DMS53 (cell line): ENCODE data around the gene CPA5.
"Not testable (repeated sequence)": the region's sequence is repeated elsewhere in the genome, so short reads cannot be mapped to it uniquely, and the experiment has no call there.

Experiments used
- DNase-seq: peaks from one replicate; lab custom pipeline; 2025; lab: John Stamatoyannopoulos, UW

CPA5 gene, protein sequence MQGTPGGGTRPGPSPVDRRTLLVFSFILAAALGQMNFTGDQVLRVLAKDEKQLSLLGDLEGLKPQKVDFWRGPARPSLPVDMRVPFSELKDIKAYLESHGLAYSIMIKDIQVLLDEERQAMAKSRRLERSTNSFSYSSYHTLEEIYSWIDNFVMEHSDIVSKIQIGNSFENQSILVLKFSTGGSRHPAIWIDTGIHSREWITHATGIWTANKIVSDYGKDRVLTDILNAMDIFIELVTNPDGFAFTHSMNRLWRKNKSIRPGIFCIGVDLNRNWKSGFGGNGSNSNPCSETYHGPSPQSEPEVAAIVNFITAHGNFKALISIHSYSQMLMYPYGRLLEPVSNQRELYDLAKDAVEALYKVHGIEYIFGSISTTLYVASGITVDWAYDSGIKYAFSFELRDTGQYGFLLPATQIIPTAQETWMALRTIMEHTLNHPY

DNA sequence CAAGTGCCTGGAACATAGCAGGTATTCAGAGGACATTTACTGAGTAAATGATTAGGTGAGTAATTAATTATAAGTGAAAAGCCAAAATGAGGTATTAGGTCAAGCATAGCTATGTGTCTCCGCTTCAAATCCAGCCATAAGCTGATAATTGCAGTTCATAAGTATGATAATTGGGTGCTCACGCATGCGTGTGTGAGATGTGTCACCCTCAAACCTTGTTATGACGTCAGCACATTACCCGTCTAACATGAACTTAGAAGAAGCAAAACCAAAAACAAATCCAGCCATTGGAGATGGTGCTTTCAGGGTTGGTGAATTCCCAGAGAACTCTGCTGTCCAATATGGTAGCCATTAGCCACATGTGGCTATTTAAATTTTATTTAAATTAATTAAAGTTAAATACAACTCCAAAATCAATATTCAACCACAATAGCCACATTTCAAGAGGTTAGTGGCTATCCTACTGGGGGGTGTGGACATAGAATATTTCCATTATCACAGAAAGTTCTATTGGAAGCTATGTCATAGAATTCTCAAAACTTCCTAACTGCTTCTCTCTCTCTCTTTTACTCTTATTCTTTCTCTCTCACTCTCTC lies at the start of gene CPA5:
Gene CPA5 (plus strand): TSS at position 546 of the 596 bp plus-strand sequence. CDS start 1,670 bp downstream, outside the sequence.
- DNase-seq = no peak

DNA sequence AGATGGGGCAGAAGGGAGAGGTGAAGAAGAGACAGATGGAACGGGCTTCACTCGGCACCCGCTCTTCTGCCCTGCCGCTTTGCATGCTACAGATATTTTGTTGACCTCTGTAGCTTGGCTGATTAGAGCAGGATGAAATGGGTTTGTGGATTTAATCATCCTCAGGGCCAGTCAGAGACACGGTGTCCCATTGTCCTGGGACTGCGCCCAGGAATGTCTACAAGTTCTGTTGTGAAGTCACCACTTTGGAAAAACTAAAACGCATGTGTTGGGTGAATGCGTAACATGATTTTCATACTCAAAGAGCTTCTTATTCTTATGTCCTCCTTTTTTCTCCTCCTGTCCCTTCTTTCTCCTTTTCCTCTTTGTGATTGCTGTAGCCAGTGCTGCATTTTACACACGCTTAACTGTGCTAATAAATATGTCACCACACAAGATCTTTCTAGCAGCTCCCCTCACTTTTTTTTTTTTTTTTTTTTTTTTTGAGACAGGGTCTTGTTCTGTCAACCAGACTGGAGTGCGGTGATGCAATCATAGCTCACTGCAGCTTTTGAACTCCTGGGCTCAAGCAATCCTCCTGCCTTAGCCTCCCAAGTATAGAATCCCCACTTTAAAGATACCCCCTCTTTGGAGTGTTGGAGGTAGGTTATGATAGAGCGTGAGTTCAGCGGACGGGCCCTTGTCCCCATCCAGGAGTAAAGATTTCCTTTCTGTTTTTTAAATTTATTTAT lies 48.2 kb upstream of the CPA5 start:
- no peak for DNase-seq

DNA sequence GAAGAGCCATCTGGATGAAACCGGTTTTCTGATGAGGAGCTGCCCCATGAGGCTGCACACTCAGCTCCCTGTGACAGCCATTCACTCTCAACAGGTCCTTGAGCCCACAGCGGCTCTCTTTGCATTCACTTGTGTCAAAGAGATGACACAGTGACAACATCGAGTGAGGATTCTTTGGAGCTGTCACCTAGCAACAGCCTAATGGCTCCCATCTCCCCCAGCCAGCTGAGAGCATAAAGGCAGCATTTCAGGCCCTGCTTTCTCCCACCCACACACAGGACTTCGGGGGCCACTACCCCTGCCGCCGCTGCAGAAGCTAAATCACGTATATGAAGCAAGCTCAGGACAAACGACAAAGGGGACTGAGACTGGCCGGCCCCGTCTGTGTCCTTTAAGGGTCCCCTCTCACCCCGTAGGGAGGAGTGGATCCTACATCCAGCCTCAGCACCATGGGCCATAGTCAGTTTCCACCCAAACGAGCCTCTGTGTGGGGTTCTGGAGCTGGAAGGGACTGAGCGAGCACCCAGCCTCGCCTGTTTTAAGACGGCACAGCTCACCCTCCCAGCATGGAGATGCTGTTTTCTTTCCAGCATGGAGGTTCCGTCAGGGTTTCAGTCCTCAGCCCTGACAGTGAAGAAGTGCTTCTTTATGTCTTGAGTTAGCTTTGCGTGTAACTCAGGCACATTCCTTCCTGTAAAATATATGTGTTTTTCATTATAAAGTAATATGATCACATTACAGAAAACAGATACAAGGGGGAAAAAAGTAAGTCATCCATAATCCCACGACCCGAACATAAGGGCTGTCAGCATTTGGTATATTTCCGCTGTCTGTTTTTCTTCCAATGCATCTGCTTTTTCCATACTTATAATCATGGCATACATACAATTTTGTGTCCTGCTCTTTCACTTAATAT lies 46.7 kb upstream of the CPA5 start:
- peak; percentile 80 for DNase-seq

DNA sequence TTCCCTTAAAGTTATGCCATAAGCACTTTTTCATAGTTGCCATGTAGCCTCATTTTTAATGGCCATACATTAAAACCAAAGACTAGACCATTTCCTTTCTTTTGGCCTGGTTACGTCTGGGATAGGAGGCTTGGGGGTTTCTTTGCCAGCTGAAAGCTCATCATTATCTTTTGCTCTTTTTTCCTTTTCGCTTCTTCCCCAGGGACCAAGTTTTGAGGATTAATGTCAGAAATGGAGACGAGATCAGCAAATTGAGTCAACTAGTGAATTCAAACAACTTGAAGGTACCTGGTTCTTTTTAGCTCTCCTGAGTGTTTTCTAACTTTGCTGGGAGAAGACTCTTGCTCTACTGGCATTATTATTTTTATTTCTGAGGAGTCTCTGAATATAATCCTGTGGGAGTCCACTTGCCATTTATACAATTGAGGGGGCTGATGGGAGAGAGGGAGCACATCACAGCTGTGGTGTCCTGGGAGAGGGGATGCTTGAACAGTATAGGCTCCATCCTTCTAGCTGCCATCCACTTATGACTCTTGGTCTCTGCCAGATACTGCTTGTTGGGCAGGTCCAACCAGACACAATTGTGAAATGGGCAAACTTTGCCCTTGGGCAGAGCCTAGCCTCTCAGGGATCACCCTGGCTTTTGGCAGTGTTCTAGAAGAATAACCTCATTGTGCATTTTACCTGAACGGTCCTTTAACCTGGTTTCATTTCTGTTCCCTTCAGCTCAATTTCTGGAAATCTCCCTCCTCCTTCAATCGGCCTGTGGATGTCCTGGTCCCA lies 45.9 kb upstream of the CPA5 start:
- no peak for DNase-seq

DNA sequence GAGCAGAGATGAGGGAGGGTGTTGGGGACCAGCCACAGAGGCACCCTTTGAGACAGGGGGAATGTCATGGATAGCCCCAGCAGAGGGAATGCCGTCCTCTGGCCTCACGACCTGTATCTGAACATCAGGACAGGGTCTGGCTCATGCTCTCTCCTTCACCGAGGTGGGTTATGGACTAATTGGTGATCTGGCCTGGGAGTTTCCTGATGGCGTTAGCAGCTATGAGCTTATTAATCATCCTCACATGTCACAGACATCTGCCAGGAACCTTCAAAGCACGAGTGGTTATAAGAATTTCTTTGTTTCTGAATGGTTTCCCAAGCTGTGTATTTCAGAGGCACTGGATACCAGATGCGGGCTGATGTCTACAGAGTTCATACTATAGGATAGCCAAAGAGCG lies 44.8 kb upstream of the CPA5 start:
- no peak for DNase-seq

DNA sequence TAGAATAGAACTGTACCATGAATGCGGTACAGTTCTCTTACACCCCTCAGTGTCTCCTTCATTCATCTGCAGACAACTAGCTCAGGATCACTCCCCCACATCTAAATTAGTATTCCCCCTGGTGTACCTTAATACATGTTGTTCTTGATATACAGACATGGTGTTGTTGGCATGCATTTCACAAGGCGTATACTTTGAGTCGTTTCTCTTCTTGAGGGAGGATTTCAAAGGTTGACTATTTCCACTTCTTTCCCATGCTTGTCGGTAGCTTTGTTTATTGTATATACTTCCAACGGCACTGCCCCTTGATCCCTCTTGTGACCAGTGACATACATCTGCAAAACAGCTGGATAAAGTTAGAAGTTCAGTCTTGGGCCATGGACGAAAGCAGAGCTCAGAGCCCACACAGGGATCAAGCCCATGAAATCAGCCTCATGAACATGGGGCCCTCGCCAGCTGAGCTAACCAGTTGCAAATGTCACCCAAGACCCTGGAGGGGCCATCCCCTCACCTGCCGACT lies 43.1 kb upstream of the CPA5 start:
- DNase-seq = no peak

DNA sequence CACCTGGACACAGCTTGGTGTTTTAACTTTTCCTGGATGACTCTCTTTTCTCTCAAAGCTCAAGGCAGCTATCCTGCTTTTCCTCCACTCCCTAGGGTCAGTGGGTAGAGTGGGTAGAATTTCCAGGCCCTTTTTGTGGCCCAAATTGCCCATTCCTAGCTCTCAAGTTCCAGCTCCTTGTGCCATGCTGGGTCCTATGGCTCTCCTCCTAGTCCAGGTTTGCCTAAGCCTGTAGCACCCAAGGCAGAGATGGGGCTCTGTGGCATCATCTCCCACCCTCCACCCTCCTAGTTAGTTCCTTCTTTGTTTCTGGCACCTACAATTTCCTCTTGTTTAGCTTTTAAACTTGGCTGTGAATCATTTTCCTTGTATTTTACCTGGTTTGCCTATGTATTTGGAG lies 42.0 kb upstream of the CPA5 start:
- no peak for DNase-seq

DNA sequence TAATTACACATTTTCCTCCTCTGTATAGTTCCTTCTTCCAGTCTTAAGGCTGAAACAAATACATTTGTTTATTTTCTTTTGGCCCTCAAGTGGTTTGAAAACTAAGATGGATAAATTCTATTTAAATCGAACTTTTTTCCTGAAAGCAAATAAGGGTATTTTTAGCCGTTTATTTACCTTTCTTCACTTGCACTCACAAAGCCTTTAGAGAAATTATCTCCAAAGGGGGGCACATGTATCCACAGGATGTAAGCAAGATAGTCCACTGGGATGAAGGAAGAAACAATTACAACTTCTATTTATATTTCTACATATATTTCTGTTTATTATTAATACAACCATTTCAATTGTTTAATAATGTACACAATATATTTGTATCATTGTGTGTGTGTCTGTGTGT lies 41.5 kb upstream of the CPA5 start:
- DNase-seq = no peak

DNA sequence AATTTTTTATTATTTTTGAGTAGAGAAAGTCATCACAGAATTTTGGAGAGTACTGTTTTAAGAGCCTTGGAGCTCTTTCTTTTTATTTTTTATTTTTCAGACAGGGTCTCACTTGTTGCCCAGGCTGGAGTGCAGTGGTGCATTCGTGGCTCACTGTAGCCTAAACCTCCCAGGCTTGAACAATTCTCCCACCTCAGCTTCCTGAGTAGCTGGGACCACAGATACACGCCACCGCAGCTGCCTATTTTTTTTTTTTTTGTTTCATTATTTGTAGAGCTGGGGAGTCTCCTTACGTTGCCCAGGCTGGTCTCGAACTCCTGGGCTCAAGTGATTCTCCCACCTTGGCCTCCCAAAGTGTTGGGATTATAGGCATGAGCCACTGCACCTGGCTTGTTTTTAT lies 41.1 kb upstream of the CPA5 start:
- no peak for DNase-seq

DNA sequence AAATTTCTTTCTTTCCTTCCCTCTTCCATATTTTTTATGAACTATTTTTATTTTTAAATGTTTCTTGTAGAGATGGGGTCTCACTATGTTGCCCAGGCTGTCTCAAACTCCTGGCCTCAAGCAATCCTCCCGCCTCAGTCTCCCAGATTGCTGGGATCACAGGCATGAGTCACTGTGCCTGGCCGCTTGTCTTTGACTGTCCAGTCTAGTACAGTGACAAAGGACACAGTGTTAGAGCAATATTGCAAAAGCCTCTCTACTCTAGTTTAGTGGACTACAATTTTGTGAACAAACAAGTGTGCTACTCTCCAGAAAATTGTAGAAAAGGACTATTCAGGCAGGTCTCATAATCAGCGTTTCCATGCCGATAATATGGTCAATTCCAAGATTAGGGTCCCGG lies 40.6 kb upstream of the CPA5 start:
- no peak for DNase-seq

DNA sequence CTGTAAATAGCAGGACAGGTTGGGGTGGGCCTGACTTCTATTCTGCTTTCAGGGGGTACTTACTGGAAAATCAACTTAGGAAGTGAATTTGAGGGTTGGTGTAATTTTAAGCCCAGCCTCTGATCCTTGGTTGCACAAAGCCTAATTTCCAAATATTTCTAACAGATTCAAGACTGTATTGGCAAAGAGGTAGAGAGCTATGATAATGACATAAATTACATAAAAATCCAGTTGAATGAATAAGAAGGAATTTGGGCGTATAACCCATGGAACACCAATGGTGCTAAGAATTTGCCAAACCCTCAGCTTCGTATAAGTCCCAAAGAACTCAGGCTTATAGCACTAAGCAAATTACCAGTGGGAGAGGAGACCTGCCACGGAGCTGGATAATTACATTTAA lies 39.7 kb upstream of the CPA5 start:
- no peak for DNase-seq

DNA sequence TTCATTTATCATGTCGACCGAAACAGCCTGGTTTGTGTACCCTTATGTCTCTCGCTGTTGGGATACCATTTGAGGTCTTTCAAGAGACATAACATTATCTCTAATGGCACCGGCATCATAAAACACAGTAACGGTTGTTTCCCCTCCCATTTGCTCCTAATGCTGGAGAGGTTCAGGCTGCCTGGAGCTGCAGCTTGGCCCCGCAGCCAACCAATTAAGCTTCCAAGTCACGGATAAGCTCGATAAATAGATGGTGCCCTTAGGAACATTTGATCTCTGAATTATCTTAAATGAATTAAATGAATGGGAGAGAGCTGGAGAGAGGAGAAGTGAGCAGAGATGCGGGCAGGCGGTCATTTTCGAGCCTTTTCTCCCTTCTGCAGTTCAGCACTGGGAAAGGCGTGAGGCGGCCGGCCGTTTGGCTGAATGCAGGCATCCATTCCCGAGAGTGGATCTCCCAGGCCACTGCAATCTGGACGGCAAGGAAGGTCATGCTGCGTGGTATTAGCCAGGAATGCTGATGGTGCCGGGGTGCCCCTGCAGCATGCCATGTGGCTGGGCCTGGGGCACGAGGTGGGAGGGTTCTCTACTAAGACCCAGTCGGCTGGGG lies 39.1 kb upstream of the CPA5 start:
- no peak for DNase-seq

DNA sequence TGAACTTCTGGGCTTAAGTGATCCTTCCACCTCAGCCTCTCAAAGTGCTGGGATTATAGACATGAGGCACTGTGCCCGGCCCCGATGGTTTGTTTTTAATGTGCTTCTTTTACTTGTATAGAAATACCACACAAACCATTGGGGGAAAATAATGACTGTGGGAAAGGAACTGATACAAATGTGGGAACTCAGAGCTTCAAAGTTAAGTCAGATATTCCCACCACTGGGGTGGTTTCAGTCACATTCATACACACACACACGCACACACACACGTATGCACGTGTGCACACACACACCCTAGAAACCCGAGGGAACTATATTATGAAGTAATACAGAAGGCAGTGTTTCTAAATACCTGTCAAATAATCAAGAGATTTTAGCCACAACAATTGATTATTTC lies 34.6 kb upstream of the CPA5 start:
- DNase-seq = no peak

DNA sequence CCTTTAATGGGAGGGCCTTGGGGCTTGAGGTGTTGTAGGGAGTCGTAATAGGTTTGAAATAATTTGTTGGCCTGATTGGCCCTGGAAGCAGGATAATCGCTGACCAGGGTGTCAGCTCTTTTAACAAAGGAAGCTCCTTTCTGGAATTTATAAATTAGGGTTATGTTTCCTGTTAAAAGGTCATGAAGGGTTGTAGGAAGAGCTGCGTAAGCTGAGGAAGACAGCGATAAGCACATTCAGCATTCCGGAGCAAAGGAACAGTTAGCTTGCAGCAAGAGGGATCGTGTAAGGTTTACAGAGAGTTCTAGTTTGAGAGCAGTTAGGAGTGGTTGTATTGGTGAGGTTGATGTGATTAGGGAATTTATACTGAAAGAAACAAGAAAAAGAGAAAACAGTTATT lies 30.3 kb upstream of the CPA5 start:
- DNase-seq = no peak

DNA sequence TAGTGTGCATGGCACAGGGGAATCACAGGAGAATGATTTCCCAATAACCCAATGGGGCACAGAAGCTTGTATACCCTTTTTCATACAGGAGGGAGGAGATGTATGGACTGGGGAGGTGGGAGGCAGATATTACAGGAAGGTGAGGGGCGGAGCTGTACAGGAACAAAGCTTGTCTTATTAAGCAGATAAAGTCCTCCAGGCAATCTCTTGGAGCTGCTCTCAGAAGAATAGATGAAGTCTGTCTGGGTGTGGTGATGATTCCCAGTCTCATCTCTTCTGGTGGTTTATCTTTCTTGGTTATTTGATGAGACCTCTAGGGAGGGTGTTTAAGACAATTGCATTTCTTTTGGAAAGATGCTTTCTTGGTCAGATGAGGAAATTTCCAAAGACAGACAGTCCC lies 25.1 kb upstream of the CPA5 start:
- no peak for DNase-seq

DNA sequence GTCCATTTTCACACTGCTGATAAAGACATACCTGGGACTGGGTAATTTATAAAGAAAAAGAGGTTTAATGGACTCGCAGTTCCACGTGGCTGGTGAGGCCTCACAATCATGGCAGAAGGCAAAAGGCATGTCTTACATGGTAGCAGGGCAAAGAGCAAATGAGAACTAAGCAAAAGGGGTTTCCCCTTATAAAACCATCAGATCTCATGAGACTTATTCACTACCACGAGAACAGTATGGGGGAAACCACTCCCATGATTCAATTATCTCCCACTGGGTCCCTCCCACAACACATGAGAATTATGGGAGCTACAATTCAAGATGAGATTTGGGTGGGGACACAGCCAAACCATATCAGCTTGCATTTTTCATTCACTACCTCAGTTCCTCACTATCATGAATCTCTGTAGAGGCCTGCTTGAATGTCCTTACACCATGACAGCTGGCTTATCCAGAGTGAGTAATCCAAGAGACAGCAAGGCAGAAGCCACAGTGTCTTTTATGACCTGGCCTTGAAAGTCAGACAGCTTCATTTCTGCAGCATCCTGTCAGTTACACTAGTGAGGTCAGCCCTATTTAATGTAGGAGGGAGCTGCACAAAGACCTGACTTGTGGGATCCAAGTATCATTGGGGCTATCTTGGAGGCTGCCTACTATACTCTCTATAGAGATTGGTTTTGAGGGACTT lies 22.9 kb upstream of the CPA5 start:
- DNase-seq = not testable (repeated sequence)

DNA sequence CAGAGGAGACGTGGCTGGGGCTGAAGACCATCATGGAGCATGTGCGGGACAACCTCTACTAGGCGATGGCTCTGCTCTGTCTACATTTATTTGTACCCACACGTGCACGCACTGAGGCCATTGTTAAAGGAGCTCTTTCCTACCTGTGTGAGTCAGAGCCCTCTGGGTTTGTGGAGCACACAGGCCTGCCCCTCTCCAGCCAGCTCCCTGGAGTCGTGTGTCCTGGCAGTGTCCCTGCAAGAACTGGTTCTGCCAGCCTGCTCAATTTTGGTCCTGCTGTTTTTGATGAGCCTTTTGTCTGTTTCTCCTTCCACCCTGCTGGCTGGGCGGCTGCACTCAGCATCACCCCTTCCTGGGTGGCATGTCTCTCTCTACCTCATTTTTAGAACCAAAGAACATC lies 22.0 kb upstream of the CPA5 start:
- DNase-seq = peak; percentile 42

DNA sequence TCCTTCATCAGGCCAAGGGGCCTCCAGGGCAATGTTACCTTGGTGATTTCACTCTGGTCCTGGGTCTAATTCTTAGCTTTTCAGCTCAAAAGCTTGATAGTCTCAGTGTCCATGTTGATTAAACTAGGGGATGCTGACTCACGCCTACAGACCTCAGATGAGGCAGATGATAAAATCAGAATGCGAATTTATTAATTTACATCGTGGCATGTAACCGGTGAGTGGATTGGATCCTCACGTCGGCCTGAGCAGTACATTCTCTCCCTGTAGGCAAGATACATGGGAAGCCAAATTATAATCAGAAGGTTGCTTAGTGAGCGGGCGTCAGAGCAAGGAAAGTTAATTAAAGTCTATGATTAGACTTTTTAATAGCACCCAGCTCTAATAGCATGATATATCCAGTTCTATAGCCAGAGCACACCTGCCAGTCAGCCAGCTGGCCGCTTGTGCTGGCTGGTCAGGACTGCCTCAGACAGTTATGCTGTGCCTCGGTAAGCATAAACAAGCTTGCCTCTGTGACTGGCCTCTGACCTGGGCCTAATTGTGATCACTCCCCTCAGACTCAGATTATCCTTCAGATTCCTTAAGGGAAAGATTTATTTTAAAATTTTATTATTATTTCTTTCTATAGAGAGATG lies 20.2 kb upstream of the CPA5 start:
- no peak for DNase-seq

DNA sequence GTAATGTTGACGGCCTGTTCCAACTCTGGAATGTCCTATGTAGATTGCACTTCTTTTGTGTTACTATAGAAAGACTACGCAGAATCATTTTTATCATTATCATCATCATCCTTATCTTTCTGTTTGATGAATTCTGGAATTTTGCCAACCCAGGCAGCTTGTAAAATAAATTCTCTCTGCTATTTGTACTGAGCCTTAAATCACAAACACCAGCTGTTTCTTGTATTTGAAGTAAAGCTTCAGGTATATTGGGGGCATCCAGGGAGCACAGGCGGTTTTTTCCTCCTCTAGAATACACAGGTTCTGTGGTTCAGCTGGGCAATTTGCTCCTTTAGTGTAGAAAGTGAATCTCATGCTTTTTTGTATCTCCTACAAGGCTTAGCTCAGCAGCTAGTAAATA lies 14.9 kb upstream of the CPA5 start:
- DNase-seq = no peak
